GM18508 (cell line): ENCODE measurements around the gene UBTD1.

Experiments used
- ATAC-seq: cut with Tn5 transposase; IDR thresholded peaks from one replicate; pipeline ENCODE4 v1.9.1; 2021; ENCODE audit warnings: moderate number of reproducible peaks; ENCODE audit not compliant: insufficient read depth, unreplicated experiment

The UBTD1 gene

GRCh38 chr10:97600616-97601015 is 101.9 kb downstream of the UBTD1 start:
- ATAC-seq, result no peak

GRCh38 chr10:97601268-97602215 is 102.8 kb downstream of the UBTD1 start:
- no peak for ATAC-seq

GRCh38 chr10:97607095-97607636 is 108.4 kb downstream of the UBTD1 start:
- ATAC-seq, result no peak

- ATAC-seq, result no peak
These were observed 110.4 kb downstream of the UBTD1 start for GRCh38 chr10:97608991-97609561.

GRCh38 chr10:97611473-97611872 is 112.7 kb downstream of the UBTD1 start:
- no peak for ATAC-seq

GRCh38 chr10:97612386-97612785 is 113.7 kb downstream of the UBTD1 start:
- no peak for ATAC-seq

- no peak for ATAC-seq
These were observed 119.6 kb downstream of the UBTD1 start for GRCh38 chr10:97618285-97618684.

GRCh38 chr10:97618733-97619132 is 120.0 kb downstream of the UBTD1 start:
- no peak for ATAC-seq
